Measurements from ENCODE around the gene KRTAP10-9.

- TF ChIP-seq CTCF (IDR thresholded peaks at IDR 0.05; ENCODE audit: control extremely low read depth in 1 of 3, insufficient read depth in 1 of 3, low read depth in 1 of 3, low read length in 3 of 3) (peak in 1 of 3 experiments; percentile 22; a peak in 1 of 4 replicates), FOSL1 (IDR thresholded peaks at IDR 0.05; ENCODE audit: insufficient read depth, low read depth, low read length) (no peak), TCF12 (IDR thresholded peaks at IDR 0.05; ENCODE audit: low read depth, low read length) (no peak), YY1 (IDR thresholded peaks at IDR 0.05; ENCODE audit: low read depth, low read length) (no peak), BACH1 (IDR thresholded peaks at IDR 0.05; ENCODE audit: low read length) (no peak), CEBPB (IDR thresholded peaks at IDR 0.05; ENCODE audit: low read depth, low read length) (no peak), MAFK (IDR thresholded peaks at IDR 0.05; ENCODE audit: low read depth, low read length) (no peak), SUZ12 (IDR thresholded peaks at IDR 0.05; ENCODE audit: low read length) (no peak), EZH2 (IDR thresholded peaks at IDR 0.05; ENCODE audit: low read depth, low read length, severe bottlenecking) (no peak), POLR2A (IDR thresholded peaks at IDR 0.05; ENCODE audit: control extremely low read depth in 1 of 2, low read depth in 2 of 2, low read length in 2 of 2) (no peak), POLR2AphosphoS5 (IDR thresholded peaks at IDR 0.05; ENCODE audit: low read depth, low read length) (no peak)
Observed at GRCh38 chr21:44617071-44617501, 9.8 kb upstream of the KRTAP10-9 start.

Data from H1 (cell line).